ENCODE data around the gene METAP1.

- no peak for TF ChIP-seq CTCF (IDR thresholded peaks at IDR 0.05)
- no peak for TF ChIP-seq POLR2A (IDR thresholded peaks at IDR 0.05)
These were observed 17.9 kb downstream of the METAP1 start for GRCh38 chr4:99013402-99013843.
